ENCODE measurements around the gene HIF1A. TPM values are rescaled to one million over a fixed set of nuclear protein-coding genes. Genes with fewer than 3 reads are reported as not detected.
"Not testable (repeated sequence)": the region's sequence is repeated elsewhere in the genome, so short reads cannot be mapped to it uniquely, and the experiment has no call there.

HIF1A gene
- polyA plus RNA-seq, 6 donors from 2014 or later: 109 to 152 (median 125) TPM

DNA sequence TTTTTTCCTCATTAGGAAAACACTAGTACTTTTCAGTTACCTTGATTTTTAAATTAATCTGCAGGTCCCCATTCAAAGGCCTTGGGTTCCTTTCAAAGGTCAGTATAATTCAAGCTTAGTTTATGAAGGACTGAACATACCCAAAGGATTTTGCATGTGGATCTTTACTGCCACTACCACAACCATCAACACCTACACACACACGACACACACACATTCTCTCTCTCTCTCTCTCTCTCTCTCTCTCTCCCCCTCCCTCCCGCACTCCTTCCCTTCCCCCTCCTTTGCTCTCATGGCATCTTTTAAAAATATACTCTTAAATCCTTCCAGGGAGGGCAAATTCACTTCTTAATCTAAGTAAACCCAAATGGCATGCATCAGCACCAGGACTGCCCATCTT is 28.8 kb downstream of the HIF1A start:
- Mint-ChIP-seq H3K27me3 (no peaks in the 10 kb centered on the region), H3K9me3 (no peaks in the 10 kb centered on the region), H3K4me3 (no peak overlapping the region), H3K4me1 (peaks cover 57 to 71% (median 57%) of the 10 kb centered on the region in 3 donors), H3K36me3 (peaks cover 31 to 44% of the 10 kb centered on the region in 2 donors), H3K27ac (peak overlapping the region in 2 of 6 donors; percentile 16 to 44)
- ATAC-seq (ENCODE audit: low read depth in 2 of 2) (no peak), DNase-seq (no peak)

DNA sequence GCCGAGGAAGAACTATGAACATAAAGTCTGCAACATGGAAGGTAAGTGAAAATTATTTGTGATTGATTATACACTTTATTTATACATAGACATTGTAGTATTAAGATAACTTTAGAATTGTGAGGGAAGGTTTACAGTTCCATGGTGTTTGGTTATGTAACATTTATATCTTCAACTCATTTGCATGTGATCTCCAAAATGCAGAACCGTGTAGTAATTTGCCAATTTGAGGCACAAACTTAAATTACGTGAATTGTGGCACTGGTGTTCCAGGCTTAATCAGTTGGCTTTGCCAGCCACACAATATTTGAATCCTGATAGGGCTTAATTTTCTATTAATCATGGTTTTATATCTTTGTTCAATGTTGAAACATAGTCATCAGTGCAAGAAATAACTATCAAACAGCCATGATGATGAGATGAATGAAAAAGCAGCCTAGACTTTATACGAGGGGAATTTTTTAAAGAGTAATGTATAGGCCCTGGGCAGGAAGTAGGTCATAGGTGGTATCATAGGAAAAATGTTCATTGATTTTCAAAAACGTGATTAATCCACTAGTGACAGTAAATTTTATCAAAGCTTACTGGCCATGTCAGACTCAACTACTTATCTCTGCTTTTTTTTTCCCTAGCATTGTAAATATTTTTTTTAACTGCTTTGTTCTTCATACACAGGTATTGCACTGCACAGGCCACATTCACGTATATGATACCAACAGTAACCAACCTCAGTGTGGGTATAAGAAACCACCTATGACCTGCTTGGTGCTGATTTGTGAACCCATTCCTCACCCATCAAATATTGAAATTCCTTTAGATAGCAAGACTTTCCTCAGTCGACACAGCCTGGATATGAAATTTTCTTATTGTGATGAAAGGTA is 31.7 kb downstream of the HIF1A start:
- peak; percentile 10 for DNase-seq
- H3K9me3 Mint-ChIP-seq: no peaks in the 10 kb centered on the region
- H3K4me1 Mint-ChIP-seq: peaks cover 38 to 65% (median 50%) of the 10 kb centered on the region in 3 donors
- peak overlapping the region; percentile 35 to 71 (median 66) for H3K27ac Mint-ChIP-seq
- peaks cover 31 to 40% of the 10 kb centered on the region in 2 donors for H3K36me3 Mint-ChIP-seq
- ATAC-seq (ENCODE audit: low read depth in 2 of 2): peak; percentile 83
- H3K27me3 Mint-ChIP-seq: no peaks in the 10 kb centered on the region
- H3K4me3 Mint-ChIP-seq: peak overlapping the region in 1 of 8 donors; percentile 26

- peaks cover 35 to 36% of the 10 kb centered on the region in 2 donors for H3K36me3 Mint-ChIP-seq
- DNase-seq (peak; percentile 11), ATAC-seq (ENCODE audit: low read depth in 2 of 2) (no peak)
- no peaks in the 10 kb centered on the region for H3K9me3 Mint-ChIP-seq
- H3K27ac Mint-ChIP-seq: peak overlapping the region; percentile 1 to 82 (median 28)
- H3K4me3 Mint-ChIP-seq: no peak overlapping the region
- peaks cover 23 to 43% (median 38%) of the 10 kb centered on the region in 3 donors for H3K4me1 Mint-ChIP-seq
- no peaks in the 10 kb centered on the region for H3K27me3 Mint-ChIP-seq
Measured at GRCh38 chr14:61730756-61731373, 35.6 kb downstream of the HIF1A start.

GRCh38 chr14:61733972-61734371 is 38.7 kb downstream of the HIF1A start:
- H3K27me3 Mint-ChIP-seq: no peaks in the 10 kb centered on the region
- ATAC-seq (ENCODE audit: low read depth in 2 of 2) (no peak), DNase-seq (no peak)
- H3K36me3 Mint-ChIP-seq: peaks cover 22 to 27% of the 10 kb centered on the region in 2 donors
- peak overlapping the region in 2 of 6 donors; percentile 25 to 33 for H3K27ac Mint-ChIP-seq
- peaks cover 14 to 26% (median 23%) of the 10 kb centered on the region in 3 donors for H3K4me1 Mint-ChIP-seq
- H3K4me3 Mint-ChIP-seq: no peak overlapping the region
- H3K9me3 Mint-ChIP-seq: no peaks in the 10 kb centered on the region

DNA sequence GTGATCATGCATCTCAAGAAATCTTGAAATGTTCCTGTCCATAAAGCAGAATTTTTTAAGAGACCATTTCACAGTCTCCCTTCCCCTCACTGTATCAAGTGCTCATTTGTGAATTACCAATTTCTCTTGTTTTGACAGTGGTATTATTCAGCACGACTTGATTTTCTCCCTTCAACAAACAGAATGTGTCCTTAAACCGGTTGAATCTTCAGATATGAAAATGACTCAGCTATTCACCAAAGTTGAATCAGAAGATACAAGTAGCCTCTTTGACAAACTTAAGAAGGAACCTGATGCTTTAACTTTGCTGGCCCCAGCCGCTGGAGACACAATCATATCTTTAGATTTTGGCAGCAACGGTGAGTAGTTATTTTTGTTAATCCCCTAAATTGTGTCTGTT is 41.4 kb downstream of the HIF1A start:
- peak overlapping the region in 1 of 6 donors; percentile 53 for H3K27ac Mint-ChIP-seq
- no peak overlapping the region for H3K4me3 Mint-ChIP-seq
- DNase-seq: no peak
- no peaks in the 10 kb centered on the region for H3K9me3 Mint-ChIP-seq
- no peak for ATAC-seq (ENCODE audit: low read depth in 2 of 2)
- H3K4me1 Mint-ChIP-seq: peaks cover 4 to 13% (median 9%) of the 10 kb centered on the region in 3 donors
- no peaks in the 10 kb centered on the region for H3K27me3 Mint-ChIP-seq
- peaks cover 27 to 32% of the 10 kb centered on the region in 2 donors for H3K36me3 Mint-ChIP-seq

- H3K4me3 Mint-ChIP-seq: no peak overlapping the region
- peak overlapping the region in 3 of 6 donors; percentile 28 to 82 (median 49) for H3K27ac Mint-ChIP-seq
- H3K9me3 Mint-ChIP-seq: no peaks in the 10 kb centered on the region
- H3K36me3 Mint-ChIP-seq: peaks cover 27 to 32% of the 10 kb centered on the region in 2 donors
- ATAC-seq (ENCODE audit: low read depth in 2 of 2) (peak in 1 of 2 donors; percentile 25), DNase-seq (no peak)
- H3K27me3 Mint-ChIP-seq: no peaks in the 10 kb centered on the region
- peaks cover 4 to 13% (median 9%) of the 10 kb centered on the region in 3 donors for H3K4me1 Mint-ChIP-seq
Measured at GRCh38 chr14:61737915-61738314, 42.6 kb downstream of the HIF1A start.

DNA sequence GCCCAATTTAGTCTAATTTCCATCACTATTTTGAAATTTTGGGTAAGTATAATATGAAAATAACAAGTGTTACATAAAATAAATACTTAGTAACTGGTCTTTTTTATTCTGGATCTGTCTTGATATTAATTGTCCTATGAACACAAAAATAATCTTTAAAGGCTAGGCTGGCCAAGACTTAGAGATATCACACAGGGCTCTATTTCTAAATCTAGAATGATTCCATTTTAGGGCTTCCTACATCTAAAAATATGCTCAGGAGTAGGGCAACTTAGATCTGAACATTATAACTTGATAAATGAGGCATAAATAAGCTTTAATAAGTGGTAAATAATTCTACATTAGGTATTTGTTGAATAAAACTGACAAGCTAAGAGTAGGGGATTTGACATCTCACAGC is 43.8 kb downstream of the HIF1A start:
- peaks cover 27 to 32% of the 10 kb centered on the region in 2 donors for H3K36me3 Mint-ChIP-seq
- DNase-seq (no peak), ATAC-seq (ENCODE audit: low read depth in 2 of 2) (no peak)
- peak overlapping the region in 1 of 6 donors; percentile 38 for H3K27ac Mint-ChIP-seq
- H3K27me3 Mint-ChIP-seq: no peaks in the 10 kb centered on the region
- H3K9me3 Mint-ChIP-seq: no peaks in the 10 kb centered on the region
- peaks cover 4 to 13% (median 7%) of the 10 kb centered on the region in 3 donors for H3K4me1 Mint-ChIP-seq
- H3K4me3 Mint-ChIP-seq: no peak overlapping the region

GRCh38 chr14:61742371-61742770 is 47.1 kb downstream of the HIF1A start:
- Mint-ChIP-seq H3K9me3 (no peaks in the 10 kb centered on the region), H3K4me3 (no peak overlapping the region), H3K36me3 (peaks cover 0 to 29% of the 10 kb centered on the region in 2 donors), H3K4me1 (peaks cover 0 to 13% (median 4%) of the 10 kb centered on the region in 3 donors), H3K27me3 (no peaks in the 10 kb centered on the region), H3K27ac (peak overlapping the region in 2 of 6 donors; percentile 28 to 65)
- ATAC-seq (ENCODE audit: low read depth in 2 of 2): no peak
- no peak for DNase-seq

DNA sequence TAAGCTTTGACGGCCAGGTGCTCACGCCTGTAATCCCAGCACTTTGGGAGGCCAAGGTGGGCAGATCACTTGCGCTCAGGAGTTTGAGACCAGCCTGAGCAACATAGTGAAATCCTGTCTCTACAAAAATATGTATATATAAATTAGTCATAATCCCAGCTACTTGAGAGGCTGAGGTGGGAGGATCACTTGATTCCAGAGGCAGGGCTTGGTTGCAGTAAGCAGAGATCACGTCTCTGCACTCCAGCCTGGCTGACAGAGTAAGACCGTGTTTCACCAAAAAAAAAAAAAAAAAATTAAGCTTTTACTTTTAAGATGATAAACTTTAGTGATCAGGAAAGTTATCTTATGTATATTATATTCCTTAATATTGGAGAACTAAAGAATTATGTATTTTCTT is 48.9 kb downstream of the HIF1A start:
- H3K4me3 Mint-ChIP-seq: no peak overlapping the region
- DNase-seq (no peak), ATAC-seq (ENCODE audit: low read depth in 2 of 2) (no peak)
- no peaks in the 10 kb centered on the region for H3K27me3 Mint-ChIP-seq
- no peak overlapping the region for H3K27ac Mint-ChIP-seq
- peaks cover 0 to 13% (median 4%) of the 10 kb centered on the region in 3 donors for H3K4me1 Mint-ChIP-seq
- H3K9me3 Mint-ChIP-seq: no peaks in the 10 kb centered on the region
- H3K36me3 Mint-ChIP-seq: peaks cover 0 to 28% of the 10 kb centered on the region in 2 donors

DNA sequence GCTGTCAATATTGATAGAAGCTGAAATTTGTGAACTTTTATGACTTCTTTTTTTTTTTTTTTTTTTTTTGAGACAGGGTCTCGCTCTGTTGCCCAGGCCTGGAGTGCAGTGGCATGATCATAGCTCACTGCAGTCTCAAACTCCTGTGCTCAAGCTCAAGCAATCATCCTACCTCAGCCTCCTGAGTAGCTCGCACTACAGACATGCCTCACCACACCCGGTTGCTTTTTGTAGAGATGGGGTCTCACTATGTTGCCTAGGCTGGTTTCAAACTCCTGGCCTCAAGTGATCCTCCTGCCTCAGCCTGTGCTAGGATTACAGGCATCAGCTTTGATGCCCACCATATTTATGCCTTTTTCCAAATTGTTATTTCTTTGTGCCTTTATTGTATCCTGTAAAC is 51.0 kb downstream of the HIF1A start:
- H3K27ac Mint-ChIP-seq: peak overlapping the region in 1 of 6 donors; percentile 84
- H3K4me3 Mint-ChIP-seq; H3K9me3 Mint-ChIP-seq; H3K27me3 Mint-ChIP-seq; ATAC-seq (ENCODE audit: low read depth in 2 of 2); DNase-seq: not testable (repeated sequence)
- peaks cover 6 to 27% (median 9%) of the 10 kb centered on the region in 3 donors for H3K4me1 Mint-ChIP-seq
- H3K36me3 Mint-ChIP-seq: peaks cover 0 to 18% of the 10 kb centered on the region in 2 donors

DNA sequence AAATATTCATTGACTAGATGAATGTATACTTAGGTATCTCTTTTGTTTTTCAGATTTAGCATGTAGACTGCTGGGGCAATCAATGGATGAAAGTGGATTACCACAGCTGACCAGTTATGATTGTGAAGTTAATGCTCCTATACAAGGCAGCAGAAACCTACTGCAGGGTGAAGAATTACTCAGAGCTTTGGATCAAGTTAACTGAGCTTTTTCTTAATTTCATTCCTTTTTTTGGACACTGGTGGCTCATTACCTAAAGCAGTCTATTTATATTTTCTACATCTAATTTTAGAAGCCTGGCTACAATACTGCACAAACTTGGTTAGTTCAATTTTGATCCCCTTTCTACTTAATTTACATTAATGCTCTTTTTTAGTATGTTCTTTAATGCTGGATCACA is 51.6 kb downstream of the HIF1A start:
- peaks cover 0 to 18% of the 10 kb centered on the region in 2 donors for H3K36me3 Mint-ChIP-seq

GRCh38 chr14:61747342-61747741 is 52.0 kb downstream of the HIF1A start:
- no peak overlapping the region for H3K4me3 Mint-ChIP-seq
- H3K27ac Mint-ChIP-seq: peak overlapping the region in 1 of 6 donors; percentile 73
- no peaks in the 10 kb centered on the region for H3K27me3 Mint-ChIP-seq
- ATAC-seq (ENCODE audit: low read depth in 2 of 2) (no peak), DNase-seq (no peak)
- peaks cover 16 to 37% (median 17%) of the 10 kb centered on the region in 3 donors for H3K4me1 Mint-ChIP-seq
- peaks cover 0 to 18% of the 10 kb centered on the region in 2 donors for H3K36me3 Mint-ChIP-seq
- no peaks in the 10 kb centered on the region for H3K9me3 Mint-ChIP-seq

More for the DNA sequence above, 51.6 kb downstream of the HIF1A start:
- no peak overlapping the region for H3K4me3 Mint-ChIP-seq
- DNase-seq (no peak), ATAC-seq (ENCODE audit: low read depth in 2 of 2) (no peak)
- H3K27me3 Mint-ChIP-seq: no peaks in the 10 kb centered on the region
- peak overlapping the region in 3 of 6 donors; percentile 52 to 73 (median 60) for H3K27ac Mint-ChIP-seq
- H3K9me3 Mint-ChIP-seq: no peaks in the 10 kb centered on the region
- H3K4me1 Mint-ChIP-seq: peaks cover 12 to 32% (median 13%) of the 10 kb centered on the region in 3 donors

- no peaks in the 10 kb centered on the region for H3K27me3 Mint-ChIP-seq
- no peak overlapping the region for H3K27ac Mint-ChIP-seq
- H3K36me3 Mint-ChIP-seq: peaks cover 0 to 18% of the 10 kb centered on the region in 2 donors
- H3K9me3 Mint-ChIP-seq: peaks cover 0 to 2% (median 0%) of the 10 kb centered on the region in 7 donors
- H3K4me1 Mint-ChIP-seq: peaks cover 27 to 49% (median 27%) of the 10 kb centered on the region in 3 donors
- peak overlapping the region in 2 of 8 donors; percentile 34 to 82 for H3K4me3 Mint-ChIP-seq
- ATAC-seq (ENCODE audit: low read depth in 2 of 2) (no peak), DNase-seq (no peak)
Measured at GRCh38 chr14:61749264-61749663, 54.0 kb downstream of the HIF1A start.
